Measurements from ENCODE around the gene MTARC2.

GRCh38 chr1:220809704-220810103 lies 61.6 kb downstream of the MTARC2 start:
- no peak for TF ChIP-seq EZH2phosphoT487 (IDR thresholded peaks at IDR 0.05; ENCODE audit: borderline replicate concordance, low read depth)
- TF ChIP-seq CTCF (IDR thresholded peaks at IDR 0.05): no peak
- no peak for TF ChIP-seq TAF1 (IDR thresholded peaks at IDR 0.05; ENCODE audit: borderline replicate concordance, low read depth, low read length)
- TF ChIP-seq MAX (IDR thresholded peaks at IDR 0.05; ENCODE audit: low read depth): no peak
- no peak for TF ChIP-seq RFX5 (IDR thresholded peaks at IDR 0.05; ENCODE audit: low read length)
